Measurements from ENCODE around the gene IL17REL. TPM values are rescaled to one million over a fixed set of nuclear protein-coding genes. Genes with fewer than 3 reads are reported as not detected.

The IL17REL gene
- total RNA-seq, 1 experiment from 2014 or later = not detected

DNA sequence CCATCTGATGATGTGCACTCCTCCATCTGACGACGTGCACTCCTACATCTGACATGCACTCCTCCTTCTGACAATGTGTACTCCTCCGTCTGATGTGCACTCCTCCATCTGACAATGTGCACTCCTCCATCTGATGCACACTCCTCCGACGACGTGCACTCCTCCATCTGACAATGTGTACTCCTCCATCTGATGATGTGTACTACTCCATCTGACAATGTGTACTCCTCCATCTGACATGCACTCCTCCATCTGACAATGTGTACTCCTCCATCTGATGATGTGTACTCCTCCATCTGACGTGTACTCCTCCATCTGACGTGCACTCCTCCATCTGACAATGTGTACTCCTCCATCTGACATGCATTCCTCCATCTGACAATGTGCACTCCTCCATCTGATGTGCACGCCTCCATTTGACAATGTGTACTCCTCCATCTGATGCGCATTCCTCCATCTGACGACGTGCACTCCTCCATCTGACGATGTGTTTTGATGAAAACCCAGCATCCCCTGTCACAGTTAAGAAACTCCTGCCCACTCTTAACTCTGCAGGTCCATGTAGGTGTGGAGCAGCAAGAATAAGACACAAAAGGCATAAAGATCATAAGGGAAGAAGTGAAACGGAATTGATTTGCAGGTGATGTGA, 9.7 kb upstream of the IL17REL start:
- no peak for DNase-seq (ENCODE audit: low spot score)

GRCh38 chr22:50020606-50021005, 8.0 kb upstream of the IL17REL start:
- DNase-seq (ENCODE audit: low spot score) = no peak

DNA sequence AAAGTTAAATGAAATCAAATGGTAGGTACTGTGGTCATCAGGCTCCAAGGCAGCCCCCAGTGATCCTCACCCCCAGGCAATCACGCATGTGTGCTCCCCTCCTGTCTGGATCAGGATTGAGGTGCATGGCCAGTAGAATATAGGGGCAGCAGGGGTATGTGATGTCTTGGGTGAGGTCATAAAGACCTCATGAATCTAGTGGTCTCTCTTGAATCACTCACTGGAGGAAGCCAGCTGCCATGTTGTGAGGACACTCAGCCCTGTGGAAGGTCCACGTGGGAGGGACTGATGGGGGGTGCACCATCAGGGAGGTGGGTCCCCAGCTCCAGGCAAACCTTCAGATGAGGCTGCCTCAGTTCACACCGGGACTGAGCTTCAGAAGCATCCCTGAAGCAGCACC, 6.8 kb upstream of the IL17REL start:
- DNase-seq (ENCODE audit: low spot score) = no peak

- DNase-seq (ENCODE audit: low spot score) = no peak
Measured at GRCh38 chr22:50018608-50019285, 6.2 kb upstream of the IL17REL start.

GRCh38 chr22:50017701-50018224, 5.2 kb upstream of the IL17REL start:
- DNase-seq (ENCODE audit: low spot score) = no peak

GRCh38 chr22:50016988-50017700, 4.6 kb upstream of the IL17REL start:
- peak; percentile 75 for DNase-seq (ENCODE audit: low spot score)

GRCh38 chr22:50016308-50016987, 3.9 kb upstream of the IL17REL start:
- no peak for DNase-seq (ENCODE audit: low spot score)

DNA sequence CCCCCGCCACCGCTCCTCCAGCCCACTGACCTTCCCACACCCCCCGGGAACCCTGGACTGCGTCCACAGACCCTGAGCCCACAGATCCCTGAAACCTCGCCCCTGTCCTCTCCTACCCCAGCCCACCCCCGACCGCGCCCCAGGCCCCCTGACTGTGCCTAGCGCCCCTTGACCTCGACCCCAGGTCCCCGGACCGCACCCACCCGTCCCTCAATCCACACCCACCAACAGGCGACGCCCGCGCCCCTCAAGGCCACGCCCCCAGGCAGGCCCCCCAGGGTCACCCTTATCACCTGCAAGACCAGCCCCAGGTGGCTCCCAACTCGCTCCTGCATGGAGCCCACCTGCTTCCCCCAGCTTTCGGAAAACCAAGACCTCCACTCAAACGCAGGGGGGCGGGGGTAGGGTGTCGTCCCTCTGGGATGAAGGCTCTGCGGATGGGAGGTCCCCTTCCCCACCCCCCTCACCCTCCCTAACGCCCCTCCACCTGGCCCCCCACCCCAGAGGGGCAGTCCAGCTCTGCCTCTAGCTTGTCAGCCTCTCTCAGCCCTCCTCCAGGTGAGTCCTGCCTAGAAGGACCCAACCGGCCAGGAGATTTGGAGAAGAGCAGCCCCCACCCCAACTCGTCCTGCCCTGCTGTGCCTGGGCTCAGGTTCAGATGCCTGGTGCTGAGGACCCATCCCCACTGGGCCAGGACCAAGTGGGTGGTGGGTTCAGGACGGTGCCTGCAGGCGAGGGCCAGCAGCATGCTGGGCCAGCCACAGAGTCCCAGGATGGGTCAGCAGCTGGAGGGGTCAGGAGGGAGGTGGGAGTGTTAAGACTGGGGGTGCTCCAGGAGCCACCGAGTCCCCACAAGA, 3.1 kb upstream of the IL17REL start:
- no peak for DNase-seq (ENCODE audit: low spot score)

DNA sequence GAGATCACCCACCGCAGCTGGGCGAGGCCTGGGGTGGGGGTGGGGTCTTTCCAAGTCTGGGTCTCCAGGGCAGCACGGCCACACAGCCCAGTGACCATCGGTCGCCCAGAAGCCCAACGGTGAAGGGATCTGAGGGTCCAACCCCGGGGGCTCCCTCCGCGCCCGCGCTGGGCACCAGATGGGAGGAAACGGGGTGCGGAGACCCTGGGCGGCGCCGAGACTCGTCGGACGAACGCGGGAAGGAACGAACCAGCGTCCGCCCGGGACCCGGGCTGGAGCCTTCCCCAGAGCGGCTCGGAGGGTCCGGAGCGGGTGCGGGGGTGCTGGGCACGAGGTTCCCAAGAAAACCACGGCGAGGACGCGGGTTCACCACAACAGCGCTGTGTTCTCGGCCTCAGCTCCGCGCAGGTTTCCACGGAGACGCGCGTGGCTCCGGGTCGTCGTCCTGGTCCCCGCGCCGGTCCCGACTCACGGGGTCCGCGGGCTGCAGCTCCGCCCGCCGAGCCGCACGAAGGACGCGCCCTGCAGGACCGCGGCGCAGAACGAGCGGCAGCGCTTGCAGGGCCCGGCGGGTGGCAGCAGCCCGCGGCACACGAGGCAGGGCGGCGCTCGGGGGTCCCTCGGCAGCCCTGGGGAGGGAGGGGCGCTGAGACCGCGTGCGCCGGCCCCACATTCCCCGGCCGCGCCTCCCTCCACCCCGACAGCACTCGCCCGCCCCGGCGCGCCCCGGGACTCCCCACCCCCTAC, 2.3 kb upstream of the IL17REL start:
- DNase-seq (ENCODE audit: low spot score) = no peak

- no peak for DNase-seq (ENCODE audit: low spot score)
Measured at GRCh38 chr22:50014053-50014501, 1.5 kb upstream of the IL17REL start.

DNA sequence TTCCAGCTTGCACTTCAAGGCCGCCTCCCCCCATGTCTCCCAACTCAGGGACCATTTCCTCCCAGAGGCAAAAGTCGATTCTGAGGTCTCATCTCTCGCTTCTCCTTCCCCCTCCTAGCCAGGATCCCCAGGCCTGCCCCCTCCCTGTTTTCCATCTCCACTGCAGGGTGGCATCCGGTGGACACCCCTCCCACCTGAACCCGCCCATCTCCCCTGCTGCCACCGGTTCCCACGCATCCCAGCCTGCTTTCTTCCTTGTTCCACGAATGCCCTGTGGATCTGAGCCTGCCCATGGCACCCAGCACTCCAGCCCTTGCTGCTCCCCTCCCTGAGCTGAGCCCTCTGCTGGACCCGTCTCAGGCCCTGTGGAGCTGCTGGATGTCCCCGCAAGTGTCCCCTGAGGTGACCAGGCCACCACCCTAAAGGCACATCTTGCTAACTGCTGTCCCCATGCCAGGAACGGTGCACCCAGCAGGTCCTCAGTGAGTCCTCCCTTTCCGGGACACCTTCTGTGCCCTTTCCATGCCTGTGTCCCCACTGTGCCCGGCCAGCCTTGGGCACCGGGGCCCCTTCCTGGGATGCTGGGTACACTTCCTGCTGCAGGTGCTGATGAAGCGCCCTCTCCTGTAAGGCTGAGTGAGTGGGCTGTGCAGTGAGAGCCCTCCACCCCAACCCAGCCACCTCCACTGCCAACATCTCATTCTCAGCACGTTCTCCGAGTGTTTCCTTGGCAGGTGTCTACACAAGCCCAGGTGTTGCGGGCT, 936 bp downstream of the IL17REL start:
- DNase-seq (ENCODE audit: low spot score) = no peak

GRCh38 chr22:50010676-50011446, 1.7 kb downstream of the IL17REL start:
- DNase-seq (ENCODE audit: low spot score) = no peak

DNA sequence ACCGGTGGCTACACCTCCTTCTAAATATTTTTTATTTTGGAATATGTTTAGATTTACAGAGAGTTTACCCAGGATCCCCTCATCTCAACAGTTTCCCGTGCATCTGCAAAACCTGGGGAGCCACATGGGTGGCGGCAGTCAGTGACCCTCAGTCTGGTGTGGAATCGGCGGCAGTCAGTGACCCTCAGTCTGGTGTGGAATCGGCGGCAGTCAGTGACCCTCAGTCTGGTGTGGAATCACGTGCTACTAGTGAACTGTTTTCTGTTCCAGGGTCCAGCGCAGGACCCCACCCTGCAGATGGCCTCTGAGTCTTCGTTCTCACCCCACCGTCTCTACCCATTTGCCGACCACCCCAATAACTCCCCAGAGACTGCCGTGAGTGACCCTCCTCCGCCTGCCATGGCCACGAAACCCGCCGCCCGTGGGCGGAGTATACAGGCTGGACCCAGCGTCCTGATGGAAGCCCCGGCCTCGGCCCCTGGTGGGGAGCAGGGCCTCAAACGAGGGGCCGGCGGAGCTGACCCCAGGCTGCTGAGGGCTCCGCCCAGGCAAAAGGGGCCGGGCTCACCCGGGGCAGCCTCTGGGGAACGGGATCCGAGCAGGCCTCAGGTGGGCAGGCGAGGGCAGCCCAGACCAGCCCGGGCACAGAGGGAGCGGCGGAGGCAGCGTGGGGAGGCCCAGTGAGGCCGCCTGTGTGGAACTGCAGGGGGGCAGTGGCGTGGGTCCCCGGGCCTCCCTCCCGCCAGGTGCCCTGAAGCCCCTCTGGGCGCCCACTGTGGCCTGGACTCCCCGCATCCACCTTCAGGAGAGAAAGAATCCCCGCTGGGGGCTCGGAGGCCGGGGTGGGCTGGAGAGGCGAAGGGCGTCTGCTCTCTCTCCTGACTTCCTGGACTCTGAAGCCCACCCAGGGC, 2.5 kb downstream of the IL17REL start:
- DNase-seq (ENCODE audit: low spot score) = no peak

GRCh38 chr22:50009251-50009650, 3.3 kb downstream of the IL17REL start:
- DNase-seq (ENCODE audit: low spot score) = no peak

GRCh38 chr22:50008151-50009040, 4.2 kb downstream of the IL17REL start:
- no peak for DNase-seq (ENCODE audit: low spot score)

GRCh38 chr22:50007057-50007511, 5.5 kb downstream of the IL17REL start:
- no peak for DNase-seq (ENCODE audit: low spot score)

- DNase-seq (ENCODE audit: low spot score) = no peak
Measured at GRCh38 chr22:50004918-50005317, 7.6 kb downstream of the IL17REL start.

All from A172 (cell line).